LNCAP (cell line): ENCODE results near the gene RBM15B.

Source experiments
- TF ChIP-seq, protein P1 (sequence below): fragments of 450-650 bp; IDR thresholded peaks from 2 replicates; pipeline ENCODE4 v1.5.1; 2017; ENCODE audit warnings: mild to moderate bottlenecking

Gene RBM15B

GRCh38 chr3:51390246-51391074, 625 bp upstream of the RBM15B start:
- TF ChIP-seq, protein P1, sequence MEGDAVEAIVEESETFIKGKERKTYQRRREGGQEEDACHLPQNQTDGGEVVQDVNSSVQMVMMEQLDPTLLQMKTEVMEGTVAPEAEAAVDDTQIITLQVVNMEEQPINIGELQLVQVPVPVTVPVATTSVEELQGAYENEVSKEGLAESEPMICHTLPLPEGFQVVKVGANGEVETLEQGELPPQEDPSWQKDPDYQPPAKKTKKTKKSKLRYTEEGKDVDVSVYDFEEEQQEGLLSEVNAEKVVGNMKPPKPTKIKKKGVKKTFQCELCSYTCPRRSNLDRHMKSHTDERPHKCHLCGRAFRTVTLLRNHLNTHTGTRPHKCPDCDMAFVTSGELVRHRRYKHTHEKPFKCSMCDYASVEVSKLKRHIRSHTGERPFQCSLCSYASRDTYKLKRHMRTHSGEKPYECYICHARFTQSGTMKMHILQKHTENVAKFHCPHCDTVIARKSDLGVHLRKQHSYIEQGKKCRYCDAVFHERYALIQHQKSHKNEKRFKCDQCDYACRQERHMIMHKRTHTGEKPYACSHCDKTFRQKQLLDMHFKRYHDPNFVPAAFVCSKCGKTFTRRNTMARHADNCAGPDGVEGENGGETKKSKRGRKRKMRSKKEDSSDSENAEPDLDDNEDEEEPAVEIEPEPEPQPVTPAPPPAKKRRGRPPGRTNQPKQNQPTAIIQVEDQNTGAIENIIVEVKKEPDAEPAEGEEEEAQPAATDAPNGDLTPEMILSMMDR: no peak; the same call in 1 of the 2 replicates

GRCh38 chr3:51391566-51392354, 675 bp downstream of the RBM15B start:
- TF ChIP-seq, protein P1: no peak

GRCh38 chr3:51392355-51393133, 1.5 kb downstream of the RBM15B start:
- TF ChIP-seq, protein P1: no peak

DNA sequence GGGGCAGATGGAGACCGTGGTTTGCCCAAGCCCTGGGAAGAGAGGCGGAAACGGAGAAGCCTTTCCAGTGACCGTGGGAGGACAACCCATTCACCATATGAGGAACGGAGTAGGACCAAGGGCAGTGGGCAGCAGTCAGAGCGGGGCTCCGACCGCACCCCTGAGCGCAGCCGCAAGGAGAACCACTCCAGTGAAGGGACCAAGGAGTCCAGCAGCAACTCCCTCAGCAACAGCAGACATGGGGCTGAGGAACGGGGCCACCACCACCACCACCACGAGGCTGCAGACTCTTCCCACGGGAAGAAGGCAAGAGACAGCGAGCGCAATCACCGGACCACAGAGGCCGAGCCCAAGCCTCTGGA, 2.0 kb downstream of the RBM15B start:
- TF ChIP-seq, protein P1: no peak

- TF ChIP-seq, protein P1: no peak
Observed at GRCh38 chr3:51393564-51393963, 2.5 kb downstream of the RBM15B start.

DNA sequence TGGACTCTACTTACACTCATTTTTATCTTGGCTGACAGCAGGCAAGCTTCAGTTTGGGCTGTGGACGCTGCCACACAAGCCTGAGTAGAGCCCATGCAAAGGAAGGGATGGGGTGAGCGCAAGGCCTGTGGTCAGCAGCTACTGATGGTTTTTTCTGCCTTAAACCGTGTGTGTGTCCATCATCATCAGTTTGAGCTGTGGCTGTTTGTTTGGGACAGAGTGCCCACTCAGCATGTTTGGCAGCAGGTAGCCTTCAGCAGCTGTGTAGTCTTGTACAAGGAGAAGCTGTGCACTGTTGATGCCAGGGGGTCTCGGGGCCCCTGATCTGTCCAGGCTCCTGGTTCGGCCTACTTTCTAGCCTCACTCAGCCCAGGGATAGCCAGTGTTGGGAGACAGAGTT, 3.5 kb downstream of the RBM15B start:
- TF ChIP-seq, protein P1: no peak

DNA sequence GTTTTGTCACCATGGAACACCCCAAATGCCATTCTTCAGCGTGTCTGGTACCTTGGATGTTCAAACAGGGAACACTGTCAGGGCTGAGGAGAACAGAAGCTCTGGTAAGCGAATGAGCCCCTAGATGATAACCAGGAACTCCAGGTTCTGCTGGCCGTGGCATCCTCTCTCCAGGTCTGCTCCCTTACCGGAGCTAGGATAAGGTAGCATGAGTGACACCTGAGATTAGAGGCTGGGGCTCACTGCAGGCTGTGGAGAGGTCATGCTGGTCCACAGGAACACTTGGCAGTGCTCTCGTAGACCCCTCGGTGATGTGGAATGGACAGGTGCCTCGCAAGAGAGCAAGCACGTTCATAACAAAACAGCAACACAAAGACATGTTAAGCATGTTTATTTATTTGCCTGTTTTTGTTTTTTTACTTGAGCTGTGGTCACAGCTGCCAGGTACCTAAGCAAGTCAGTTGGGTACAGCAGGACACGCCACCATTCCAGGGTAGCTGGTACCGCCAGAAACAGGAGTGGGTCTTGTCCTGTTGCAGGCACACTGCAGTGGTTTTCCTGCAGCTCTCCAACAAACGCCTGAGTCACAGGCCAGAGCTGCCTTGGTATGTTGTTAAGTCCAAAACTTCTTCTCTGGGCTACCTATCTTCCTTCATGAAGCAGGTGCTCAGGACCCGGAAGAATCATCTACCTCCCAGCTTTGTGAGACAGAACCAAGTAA, 4.6 kb downstream of the RBM15B start:
- TF ChIP-seq, protein P1: no peak
